ENCODE results near the gene LYRM4.

GRCh38 chr6:5279891-5280338 is 19.2 kb upstream of the LYRM4 start:
- TF ChIP-seq CTCF (IDR thresholded peaks at IDR 0.05), result no peak
- no peak for TF ChIP-seq POLR2A (IDR thresholded peaks at IDR 0.05)

All from esophagus squamous epithelium (tissue), 4 donors.